A549 treated with GW870086 at 1 μM for 4 hours (cell line): ENCODE results near the gene ARHGAP40. TPM values are rescaled to one million over a fixed set of nuclear protein-coding genes. Genes with fewer than 3 reads are reported as not detected.

Source experiments
- total RNA-seq: library from RNA; stranded (reverse); fragments of 200-300 nt; extraction: Qiagen RNA extraction; gene quantifications from 5 replicates; pipeline ENCODE4 v1.2.3, GENCODE V29; 2022; ENCODE audit warnings: low read depth

The ARHGAP40 gene
- total RNA-seq: not detected in 5 replicates

DNA sequence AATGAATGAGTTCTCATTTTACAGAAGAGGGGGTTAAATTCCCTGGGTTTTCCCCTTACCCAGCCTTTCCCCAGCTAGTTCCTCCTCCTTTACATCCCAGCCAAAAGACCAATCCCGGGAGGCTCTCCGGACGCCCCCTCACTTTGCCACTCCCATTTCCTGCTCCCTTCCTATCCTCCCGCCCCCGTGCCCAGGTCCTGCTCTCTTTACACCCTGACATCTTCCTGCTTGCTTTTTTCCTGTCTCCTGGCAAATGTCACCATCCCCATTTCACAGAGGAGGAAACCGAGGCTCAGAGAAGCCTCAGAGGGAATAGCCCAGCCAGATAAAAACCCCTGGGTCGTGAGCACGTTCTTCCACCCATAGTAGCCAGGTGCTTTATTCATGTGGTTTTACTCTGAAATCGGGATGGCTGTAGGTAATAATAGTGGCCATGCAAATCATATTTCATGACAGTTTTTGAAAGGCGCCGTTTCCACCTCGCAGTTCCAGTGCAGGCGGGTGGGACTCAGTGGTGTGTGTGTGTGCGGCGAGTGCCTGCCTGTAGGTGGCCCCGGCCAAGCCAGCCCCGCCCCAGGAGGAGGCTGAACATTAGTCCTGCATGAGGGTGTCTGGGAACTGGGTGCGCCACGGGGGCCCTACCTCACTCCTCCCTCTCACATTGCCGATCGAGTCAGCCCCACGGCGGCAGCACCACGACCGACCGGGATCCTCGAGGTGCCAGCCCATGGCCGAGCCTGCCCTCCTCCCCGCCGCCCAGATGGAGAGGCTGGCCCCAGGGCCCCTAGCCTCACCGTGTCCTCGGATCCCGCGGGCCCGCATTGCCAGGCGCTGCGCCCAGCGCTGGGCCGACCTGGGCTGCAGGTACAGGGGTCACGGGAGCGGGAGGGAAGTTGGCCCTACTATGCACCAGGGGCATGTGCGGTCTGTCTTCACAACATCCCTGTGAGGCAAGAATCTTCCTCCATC, at the start of gene ARHGAP40:
Gene ARHGAP40 (plus strand): TSS at position 594 of the 969 bp plus-strand sequence.

DNA sequence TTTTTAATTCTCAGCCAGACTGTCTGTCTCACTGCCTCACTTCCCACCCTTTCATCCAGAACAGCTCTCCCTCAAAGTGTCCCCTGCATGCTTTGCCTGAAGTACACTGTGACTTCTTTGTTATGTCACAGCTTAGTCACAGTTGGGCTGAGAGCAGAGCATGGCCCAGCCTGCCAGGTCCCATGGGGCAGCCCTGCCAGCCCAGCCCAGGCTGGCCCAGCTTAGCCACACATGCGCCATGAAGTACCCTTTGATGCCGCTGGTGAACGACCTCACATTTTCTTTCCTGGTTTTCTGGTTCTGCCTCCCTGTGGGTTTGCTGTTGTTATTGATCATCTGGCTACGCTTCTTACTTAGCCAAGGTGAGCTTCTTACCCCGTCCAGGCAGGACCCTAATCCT, 20.6 kb upstream of the ARHGAP40 start, which contains the start of gene ADIG:
Gene ADIG (plus strand): TSS at position 185 of the 400 bp plus-strand sequence. CDS start 54 bp downstream, at position 239.

Other genes with a start within 250 kb of the ARHGAP40 start
- 187 to 224 TPM (median 198 TPM) in 5 replicates for gene SNHG17, start 166.5 kb upstream of the ARHGAP40 start, total RNA-seq
- gene RALGAPB, start 129.0 kb upstream of the ARHGAP40 start, total RNA-seq: 11.7 to 20.5 TPM (median 17.4 TPM) in 5 replicates
- not detected in 5 replicates for gene ADIG, start 20.6 kb upstream of the ARHGAP40 start, total RNA-seq
- not detected in 5 replicates for gene SLC32A1, start 122.7 kb downstream of the ARHGAP40 start, total RNA-seq
- gene ACTR5, start 146.7 kb downstream of the ARHGAP40 start, total RNA-seq: 9.2 to 11.8 TPM (median 9.5 TPM) in 5 replicates
- gene PPP1R16B, start 203.9 kb downstream of the ARHGAP40 start, total RNA-seq: 0.07 to 0.34 TPM (median 0.14 TPM) in 5 replicates